HepG2 (cell line): Measurements from ENCODE around the gene EZH1. TPM values are rescaled to one million over a fixed set of nuclear protein-coding genes. Genes with fewer than 3 reads are reported as not detected.
A peak's percentile ranks its signal among the peaks of the same experiment; 100 is the strongest.

Source experiments
- ARHGAP35 ChIP-seq: sonication (generic); formaldehyde crosslinking; IDR thresholded peaks from 2 replicates; pipeline ENCODE4 v1.9.0; 2022; ENCODE audit warnings: mild to moderate bottlenecking, inconsistent platforms, moderate library complexity, missing genetic modification reagents, borderline replicate concordance
- ATM ChIP-seq: fragments of 450-650 bp; IDR thresholded peaks from 2 replicates; pipeline ENCODE4 v1.7.1; 2017; ENCODE audit warnings: mild to moderate bottlenecking, borderline replicate concordance
- GMEB1 ChIP-seq: sonication (generic); formaldehyde crosslinking; IDR thresholded peaks from 2 replicates; pipeline ENCODE4 v1.5.1; 2020; ENCODE audit warnings: missing genetic modification reagents, mild to moderate bottlenecking, borderline replicate concordance
- IKZF4 ChIP-seq: sonication (generic); formaldehyde crosslinking; IDR thresholded peaks from 2 replicates; pipeline ENCODE4 v1.5.1; 2020; ENCODE audit warnings: borderline replicate concordance, mild to moderate bottlenecking, low read depth, missing genetic modification reagents; ENCODE audit errors: not compliant biosample characterization
- KDM5A ChIP-seq: fragments of 200-600 bp; sonication (generic); IDR thresholded peaks from 2 replicates; pipeline ENCODE4 v1.7.0; 2018; ENCODE audit warnings: antibody characterized with exemption, mild to moderate bottlenecking, low read length, borderline replicate concordance
- NFE2L1 ChIP-seq: sonication (generic); formaldehyde crosslinking; IDR thresholded peaks from 2 replicates; pipeline ENCODE4 v1.4.0; 2020; ENCODE audit warnings: missing genetic modification reagents, mild to moderate bottlenecking, borderline replicate concordance
- NFRKB ChIP-seq: fragments of 450-650 bp; IDR thresholded peaks from 2 replicates; pipeline ENCODE4 v1.6.1; 2017
- NR2F6 ChIP-seq, 2 experiments: IDR thresholded peaks; 2 replicates each; pipeline ENCODE4 v1.6.1; 2016; ENCODE audit warnings: antibody characterized with exemption in 1 of 2, mild to moderate bottlenecking in 1 of 2
- PHF5A ChIP-seq: IDR thresholded peaks from one replicate; pipeline ENCODE4 v1.6.1; 2018; ENCODE audit warnings: low read depth, missing genetic modification reagents; ENCODE audit not compliant: unreplicated experiment
- RBM22 ChIP-seq: fragments of 200-400 bp; formaldehyde crosslinking; optimal IDR thresholded peaks from 2 replicates; pipeline ENCODE3; 2017; ENCODE audit warnings: mild to moderate bottlenecking, low read length, moderate library complexity
- SIX4 ChIP-seq: sonication (generic); formaldehyde crosslinking; IDR thresholded peaks from 2 replicates; pipeline ENCODE4 v1.4.0; 2020; ENCODE audit warnings: missing genetic modification reagents
- SKIL ChIP-seq: sonication (generic); formaldehyde crosslinking; IDR thresholded peaks from 2 replicates; pipeline ENCODE4 v1.8.0; 2022; ENCODE audit warnings: missing genetic modification reagents, mild to moderate bottlenecking, moderate library complexity, borderline replicate concordance
- SMARCE1 ChIP-seq: fragments of 450-650 bp; IDR thresholded peaks from 2 replicates; pipeline ENCODE4 v1.6.1; 2017; ENCODE audit warnings: borderline replicate concordance
- TEAD3 ChIP-seq: optimal IDR thresholded peaks from 2 replicates; pipeline ENCODE3; 2016; ENCODE audit warnings: borderline replicate concordance
- WIZ ChIP-seq: sonication (generic); formaldehyde crosslinking; IDR thresholded peaks from 2 replicates; pipeline ENCODE4 v1.5.1; 2020; ENCODE audit warnings: mild to moderate bottlenecking, missing genetic modification reagents
- ZBTB42 ChIP-seq: sonication (generic); formaldehyde crosslinking; IDR thresholded peaks from 2 replicates; pipeline ENCODE4 v1.5.0; 2020; ENCODE audit warnings: mild to moderate bottlenecking, missing genetic modification reagents
- ZNF224 ChIP-seq: sonication (generic); formaldehyde crosslinking; IDR thresholded peaks from 2 replicates; pipeline ENCODE4 v1.5.0; 2020; ENCODE audit warnings: mild to moderate bottlenecking, missing genetic modification reagents
- ZNF3 ChIP-seq: IDR thresholded peaks from 2 replicates; pipeline ENCODE4 v1.7.0; 2017; ENCODE audit warnings: inconsistent platforms
- ZNF335 ChIP-seq: sonication (generic); formaldehyde crosslinking; IDR thresholded peaks from 2 replicates; pipeline ENCODE4 v1.4.0; 2020; ENCODE audit warnings: missing genetic modification reagents
- ZNF562 ChIP-seq: sonication (generic); formaldehyde crosslinking; IDR thresholded peaks from 2 replicates; pipeline ENCODE4 v1.8.0; 2022; ENCODE audit warnings: missing genetic modification reagents, borderline replicate concordance
- ZNF563 ChIP-seq: sonication (generic); formaldehyde crosslinking; IDR thresholded peaks from 2 replicates; pipeline ENCODE4 v1.8.0; 2022; ENCODE audit warnings: mild to moderate bottlenecking, moderate library complexity, missing genetic modification reagents
- ZNF619 ChIP-seq: sonication (generic); formaldehyde crosslinking; IDR thresholded peaks from 2 replicates; pipeline ENCODE4 v1.4.0; 2020; ENCODE audit warnings: mild to moderate bottlenecking, missing genetic modification reagents
- ZNF724P ChIP-seq: sonication (generic); formaldehyde crosslinking; IDR thresholded peaks from 2 replicates; pipeline ENCODE4 v1.8.0; 2022; ENCODE audit warnings: missing genetic modification reagents, borderline replicate concordance
- polyA plus RNA-seq, 8 experiments: library from polyadenylated mRNA; depleted of rRNA in 3 of 8; stranded (reverse) in 7 of 8; unstranded in 1 of 8; fragments of >200 nt; fragmentation: Illumina TruSeq in 4 of 8; extraction: Trizol in 4 of 8; gene quantifications; 2 replicates each; pipeline versions ENCODE4 v1.2.1 to v1.2.3, GENCODE V29; 2011 to 2016; ENCODE audit warnings: low read depth in 4 of 8, missing spikeins in 1 of 8, mixed read lengths in 1 of 8; ENCODE audit not compliant: insufficient read depth in 1 of 8
- total RNA-seq, 5 experiments: library from RNA; depleted of rRNA; stranded (reverse); fragments of >200 nt; fragmentation: Illumina TruSeq; extraction: Trizol; gene quantifications; 2 replicates each; pipeline ENCODE4 v1.2.3, GENCODE V29; 2016; ENCODE audit warnings: low read depth in 1 of 5
- TF ChIP-seq, protein P1 (sequence below): sonication (generic); formaldehyde crosslinking; conservative IDR thresholded peaks from 2 replicates; pipeline ENCODE4 v1.4.0; 2020; ENCODE audit warnings: mild to moderate bottlenecking, missing genetic modification reagents, moderate library complexity

The EZH1 gene
- total and polyA plus RNA-seq, 2 of the 13 experiments (the other 11 are each of a cell fraction or from before 2014, with no cell fraction given), result 11.6 to 24.0 TPM

- no peak; the same call in none of the 2 replicates for TF ChIP-seq GMEB1 (CRISPR knock-in tag)
- no peak for TF ChIP-seq ZNF562 (CRISPR knock-in tag)
- no peak for TF ChIP-seq ZNF224 (CRISPR knock-in tag)
- TF ChIP-seq ATM, result no peak
- TF ChIP-seq SKIL (CRISPR knock-in tag), result no peak; the same call in 1 of the 2 replicates
- TF ChIP-seq SMARCE1, result no peak
- TF ChIP-seq SIX4 (CRISPR knock-in tag), result no peak
- no peak for TF ChIP-seq ZBTB42 (CRISPR knock-in tag)
- no peak for TF ChIP-seq NFRKB
- TF ChIP-seq TEAD3, result no peak
- TF ChIP-seq NR2F6 (IDR thresholded peaks at IDR 0.05), result 0 out of 2 replicates have a peak, but pooled peaks have one; percentile 14
- TF ChIP-seq NR2F6 (CRISPR knock-in tag; IDR thresholded peaks at IDR 0.05), result no peak
- TF ChIP-seq, protein P1, sequence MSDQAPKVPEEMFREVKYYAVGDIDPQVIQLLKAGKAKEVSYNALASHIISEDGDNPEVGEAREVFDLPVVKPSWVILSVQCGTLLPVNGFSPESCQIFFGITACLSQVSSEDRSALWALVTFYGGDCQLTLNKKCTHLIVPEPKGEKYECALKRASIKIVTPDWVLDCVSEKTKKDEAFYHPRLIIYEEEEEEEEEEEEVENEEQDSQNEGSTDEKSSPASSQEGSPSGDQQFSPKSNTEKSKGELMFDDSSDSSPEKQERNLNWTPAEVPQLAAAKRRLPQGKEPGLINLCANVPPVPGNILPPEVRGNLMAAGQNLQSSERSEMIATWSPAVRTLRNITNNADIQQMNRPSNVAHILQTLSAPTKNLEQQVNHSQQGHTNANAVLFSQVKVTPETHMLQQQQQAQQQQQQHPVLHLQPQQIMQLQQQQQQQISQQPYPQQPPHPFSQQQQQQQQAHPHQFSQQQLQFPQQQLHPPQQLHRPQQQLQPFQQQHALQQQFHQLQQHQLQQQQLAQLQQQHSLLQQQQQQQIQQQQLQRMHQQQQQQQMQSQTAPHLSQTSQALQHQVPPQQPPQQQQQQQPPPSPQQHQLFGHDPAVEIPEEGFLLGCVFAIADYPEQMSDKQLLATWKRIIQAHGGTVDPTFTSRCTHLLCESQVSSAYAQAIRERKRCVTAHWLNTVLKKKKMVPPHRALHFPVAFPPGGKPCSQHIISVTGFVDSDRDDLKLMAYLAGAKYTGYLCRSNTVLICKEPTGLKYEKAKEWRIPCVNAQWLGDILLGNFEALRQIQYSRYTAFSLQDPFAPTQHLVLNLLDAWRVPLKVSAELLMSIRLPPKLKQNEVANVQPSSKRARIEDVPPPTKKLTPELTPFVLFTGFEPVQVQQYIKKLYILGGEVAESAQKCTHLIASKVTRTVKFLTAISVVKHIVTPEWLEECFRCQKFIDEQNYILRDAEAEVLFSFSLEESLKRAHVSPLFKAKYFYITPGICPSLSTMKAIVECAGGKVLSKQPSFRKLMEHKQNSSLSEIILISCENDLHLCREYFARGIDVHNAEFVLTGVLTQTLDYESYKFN (CRISPR knock-in tag), result peak; percentile 34; the same call in 1 of the 2 replicates
- no peak for TF ChIP-seq ZNF3 (CRISPR knock-in tag)
- TF ChIP-seq WIZ (CRISPR knock-in tag), result 0 out of 2 replicates have a peak, but pooled peaks have one; percentile 41
- 0 out of 2 replicates have a peak, but pooled peaks have one; percentile 77 for TF ChIP-seq ARHGAP35 (CRISPR knock-in tag)
- no peak for TF ChIP-seq NFE2L1 (CRISPR knock-in tag)
- TF ChIP-seq ZNF335 (CRISPR knock-in tag), result no peak
- TF ChIP-seq ZNF619 (CRISPR knock-in tag), result no peak
- TF ChIP-seq ZNF724P, result no peak
- TF ChIP-seq RBM22, result no peak
- peak; percentile 30 for TF ChIP-seq IKZF4
- TF ChIP-seq KDM5A, result peak; percentile 39
- TF ChIP-seq ZNF563 (CRISPR knock-in tag), result no peak
- no peak for TF ChIP-seq PHF5A (CRISPR knock-in tag)
Measured at GRCh38 chr17:42676424-42677011, 68.3 kb downstream of the EZH1 start, which contains the start of gene PLEKHH3 (continued).
